Colonic mucosa (tissue), 4 donors: ENCODE results near the gene DET1. TPM values are rescaled to one million over a fixed set of nuclear protein-coding genes. Genes with fewer than 3 reads are reported as not detected.
"Not testable (repeated sequence)": the region's sequence is repeated elsewhere in the genome, so short reads cannot be mapped to it uniquely, and the experiment has no call there.

Experiments
- DNase-seq: peaks from one replicate; pipeline ENCODE4 v3.0.0-alpha.2; 2020
- H3K27ac ChIP-seq: fragments of 200-600 bp; one replicate; pipeline ENCODE4 v1.8.0; 2021
- H3K27me3 ChIP-seq: fragments of 200-600 bp; one replicate; pipeline ENCODE4 v1.8.0; 2021
- H3K36me3 ChIP-seq: fragments of 200-600 bp; one replicate; pipeline ENCODE4 v1.8.0; 2021
- H3K4me1 ChIP-seq: fragments of 200-600 bp; one replicate; pipeline ENCODE4 v1.8.0; 2021; ENCODE audit warnings: mild to moderate bottlenecking
- H3K4me3 ChIP-seq: fragments of 200-600 bp; one replicate; pipeline ENCODE4 v1.8.0; 2021
- H3K9ac ChIP-seq, 2 donors: one replicate each; pipeline ENCODE4 v1.7.0; 2013; ENCODE audit warnings: control low read depth in 2 of 2, low read depth in 2 of 2, low read length in 2 of 2
- H3K9me3 ChIP-seq: fragments of 200-600 bp; one replicate; pipeline ENCODE4 v1.8.0; 2021
- CTCF ChIP-seq: fragments of 200-600 bp; IDR thresholded peaks from one replicate; pipeline ENCODE4 v1.8.0; 2022; ENCODE audit warnings: antibody characterized with exemption, mild to moderate bottlenecking
- intact Hi-C: fragments of 100-400 bp; cut with DNase I; formaldehyde crosslinking; loops from one replicate; pipeline ENCODE4 v1.14.1; 2022
- total RNA-seq, 2 donors: library from RNA; stranded (reverse); fragmentation: NEBNext Ultra II Directional in 1 of 2; extraction: Animal tissue kit (Norgen Biotek cat#: 25700) in 1 of 2; gene quantifications; one replicate each; pipeline ENCODE4 v1.2.1, GENCODE V29; 2021
- donor health status: healthy.
- donor health status: DM: no; HTN: no; CAD: no.
- donor health status: DM: no; HTN: no; CAD: no.

Gene DET1
- total RNA-seq, 2 donors from 2014 or later, result 4.6 to 4.9 TPM

GRCh38 chr15:88477126-88477525 lies 69.4 kb downstream of the DET1 start:
- no peak for TF ChIP-seq CTCF
- intact Hi-C loops, result loop anchor here (5.0 to 10.0 kb wide), 2 partner anchors 135 to 358 kb away; no protein-coding TSS in a partner anchor
- no peaks in the 10 kb centered on the region for H3K27me3 ChIP-seq
- H3K4me3 ChIP-seq, result no peak overlapping the region
- no peak for DNase-seq
- H3K9me3 ChIP-seq, result no peaks in the 10 kb centered on the region
- H3K36me3 ChIP-seq, result peaks cover 5% of the 10 kb centered on the region
- H3K27ac ChIP-seq, result no peak overlapping the region
- no peak overlapping the region for H3K9ac ChIP-seq
- no peaks in the 10 kb centered on the region for H3K4me1 ChIP-seq

GRCh38 chr15:88476635-88477060 lies 69.8 kb downstream of the DET1 start:
- H3K36me3 ChIP-seq, result peaks cover 5% of the 10 kb centered on the region
- no peaks in the 10 kb centered on the region for H3K27me3 ChIP-seq
- H3K9ac ChIP-seq, result no peak overlapping the region
- no peak overlapping the region for H3K4me3 ChIP-seq
- H3K9me3 ChIP-seq, result no peaks in the 10 kb centered on the region
- H3K27ac ChIP-seq, result no peak overlapping the region
- TF ChIP-seq CTCF, result peak; percentile 33
- H3K4me1 ChIP-seq, result no peaks in the 10 kb centered on the region
- DNase-seq, result peak; percentile 23
- intact Hi-C loops, result loop anchor here (5.0 to 10.0 kb wide), 2 partner anchors 136 to 358 kb away; no protein-coding TSS in a partner anchor

GRCh38 chr15:88473661-88474293 lies 72.7 kb downstream of the DET1 start:
- not testable (repeated sequence) for H3K27me3 ChIP-seq, H3K9me3 ChIP-seq, H3K4me3 ChIP-seq, H3K4me1 ChIP-seq, H3K27ac ChIP-seq, DNase-seq, H3K9ac ChIP-seq, H3K36me3 ChIP-seq
- intact Hi-C loops, result loop anchor here (10.0 kb wide), 1 partner anchor 361 kb away; no protein-coding TSS in a partner anchor

- Histone ChIP-seq H3K36me3 (peaks cover 5% of the 10 kb centered on the region), H3K9ac (no peak overlapping the region), H3K4me3 (no peak overlapping the region), H3K27ac (no peak overlapping the region), H3K9me3 (no peaks in the 10 kb centered on the region), H3K4me1 (no peaks in the 10 kb centered on the region), H3K27me3 (no peaks in the 10 kb centered on the region)
- DNase-seq, result no peak
- no peak for TF ChIP-seq CTCF
- intact Hi-C loops, result loop anchor here (10.0 kb wide), 1 partner anchor 363 kb away; no protein-coding TSS in a partner anchor
Measured at GRCh38 chr15:88472225-88472624, 74.3 kb downstream of the DET1 start.

- H3K9me3 ChIP-seq, result no peaks in the 10 kb centered on the region
- no peak overlapping the region for H3K27ac ChIP-seq
- intact Hi-C loops, result loop anchor here (10.0 kb wide), 1 partner anchor 364 kb away; no protein-coding TSS in a partner anchor
- H3K36me3 ChIP-seq, result peaks cover 5% of the 10 kb centered on the region
- no peaks in the 10 kb centered on the region for H3K27me3 ChIP-seq
- no peak for TF ChIP-seq CTCF
- peaks cover 7% of the 10 kb centered on the region for H3K4me1 ChIP-seq
- H3K4me3 ChIP-seq, result no peak overlapping the region
- no peak overlapping the region for H3K9ac ChIP-seq
- DNase-seq, result no peak
Measured at GRCh38 chr15:88470625-88471372, 75.7 kb downstream of the DET1 start.

- H3K9me3 ChIP-seq, result no peaks in the 10 kb centered on the region
- peaks cover 5% of the 10 kb centered on the region for H3K36me3 ChIP-seq
- DNase-seq, result no peak
- no peak for TF ChIP-seq CTCF
- no peaks in the 10 kb centered on the region for H3K27me3 ChIP-seq
- peaks cover 7% of the 10 kb centered on the region for H3K4me1 ChIP-seq
- H3K27ac ChIP-seq, result no peak overlapping the region
- intact Hi-C loops, result loop anchor here (5.0 kb wide), 1 partner anchor 148 kb away; no protein-coding TSS in a partner anchor
- H3K4me3 ChIP-seq, result no peak overlapping the region
- H3K9ac ChIP-seq, result no peak overlapping the region
Measured at GRCh38 chr15:88469321-88469720, 77.2 kb downstream of the DET1 start.

GRCh38 chr15:88468721-88469120 lies 77.8 kb downstream of the DET1 start:
- not testable (repeated sequence) for H3K4me3 ChIP-seq

More at GRCh38 chr15:88468721-88469120, 77.8 kb downstream of the DET1 start:
- H3K9me3 ChIP-seq, DNase-seq, H3K4me1 ChIP-seq, H3K9ac ChIP-seq, H3K27me3 ChIP-seq, H3K27ac ChIP-seq, H3K36me3 ChIP-seq: not testable (repeated sequence)
- intact Hi-C loops, result loop anchor here (5.0 kb wide), 1 partner anchor 149 kb away; no protein-coding TSS in a partner anchor
